Endometrial microvascular endothelial cells (primary cell): ENCODE results near the gene ATG16L2. TPM values are rescaled to one million over a fixed set of nuclear protein-coding genes. Genes with fewer than 3 reads are reported as not detected.
"Not testable (repeated sequence)": the region's sequence is repeated elsewhere in the genome, so short reads cannot be mapped to it uniquely, and the experiment has no call there.

Experiments
- in situ Hi-C: cut with HindIII; loops from 2 replicates; pipeline ENCODE4 v1.10.0; 2017; ENCODE audit warnings: low sequenced_read_pairs, low pct_unique_long_range_greater_than_20kb; ENCODE audit errors: inconsistent ontology term
- total RNA-seq: library from RNA; depleted of rRNA; stranded (reverse); fragments of >200 nt; gene quantifications from one replicate; pipeline ENCODE4 v1.2.3, GENCODE V29; 2015; ENCODE audit errors: inconsistent ontology term

Gene ATG16L2
- total RNA-seq, 1 donor from 2014 or later: 8.8 TPM

- in situ Hi-C loops: no loop called here
Observed at GRCh38 chr11:72793425-72794367, 20.5 kb upstream of the ATG16L2 start, which contains the start of gene STARD10. STARD10 (minus strand) TSS chr11:72794047; CDS start chr11:72781181, 12,866 bp downstream.

GRCh38 chr11:72798361-72798760 lies 15.8 kb upstream of the ATG16L2 start:
- in situ Hi-C loops: no loop called here

- in situ Hi-C loops: no loop called here
Observed at GRCh38 chr11:72799441-72799840, 14.8 kb upstream of the ATG16L2 start.

GRCh38 chr11:72802822-72803221 lies 11.4 kb upstream of the ATG16L2 start:
- in situ Hi-C loops: no loop called here

- in situ Hi-C loops: no loop called here
Observed at GRCh38 chr11:72805216-72805615, 9.0 kb upstream of the ATG16L2 start.

- in situ Hi-C loops: not testable (repeated sequence)
Observed at GRCh38 chr11:72806378-72806777, 7.8 kb upstream of the ATG16L2 start.

GRCh38 chr11:72807021-72807693 lies 7.1 kb upstream of the ATG16L2 start:
- in situ Hi-C loops: no loop called here

GRCh38 chr11:72807792-72808191 lies 6.4 kb upstream of the ATG16L2 start:
- in situ Hi-C loops: no loop called here

GRCh38 chr11:72808331-72808798 lies 5.8 kb upstream of the ATG16L2 start:
- in situ Hi-C loops: no loop called here

GRCh38 chr11:72811686-72812085 lies 2.5 kb upstream of the ATG16L2 start:
- in situ Hi-C loops: loop anchor here (10.0 kb wide), 1 partner anchor 57 kb away; the partner anchor contains the start of gene ARAP1

- in situ Hi-C loops: loop anchor here (10.0 kb wide), 1 partner anchor 58 kb away; the partner anchor contains the start of gene ARAP1
Observed at GRCh38 chr11:72812604-72812966, 1.6 kb upstream of the ATG16L2 start.

- in situ Hi-C loops: loop anchor here (10.0 kb wide), 1 partner anchor 58 kb away; the partner anchor contains the start of gene ARAP1
Observed at GRCh38 chr11:72812967-72813739, 1.1 kb upstream of the ATG16L2 start.

GRCh38 chr11:72813740-72814285 lies 398 bp upstream of the ATG16L2 start:
- in situ Hi-C loops: loop anchor here (10.0 kb wide), 1 partner anchor 59 kb away; the partner anchor contains the start of gene ARAP1

- in situ Hi-C loops: loop anchor here (10.0 kb wide), 1 partner anchor 60 kb away; the partner anchor contains the start of gene ARAP1
Observed at GRCh38 chr11:72815110-72815618, 953 bp downstream of the ATG16L2 start.

- in situ Hi-C loops: loop anchor here (10.0 kb wide), 1 partner anchor 62 kb away; the partner anchor contains the start of gene ARAP1
Observed at GRCh38 chr11:72816404-72816990, 2.3 kb downstream of the ATG16L2 start.

- in situ Hi-C loops: loop anchor here (10.0 kb wide), 1 partner anchor 63 kb away; the partner anchor contains the start of gene ARAP1
Observed at GRCh38 chr11:72817966-72818365, 3.8 kb downstream of the ATG16L2 start.

GRCh38 chr11:72818971-72819370 lies 4.8 kb downstream of the ATG16L2 start:
- in situ Hi-C loops: loop anchor here (10.0 kb wide), 1 partner anchor 64 kb away; the partner anchor contains the start of gene ARAP1
